HG03025 (cell line): ENCODE results near the gene SPG21.

ENCODE experiments used
- ATAC-seq: cut with Tn5 transposase; IDR thresholded peaks from one replicate; pipeline ENCODE4 v1.9.1; 2021; ENCODE audit warnings: mild to moderate bottlenecking, moderate library complexity; ENCODE audit not compliant: unreplicated experiment, low FRiP score

Gene SPG21

DNA sequence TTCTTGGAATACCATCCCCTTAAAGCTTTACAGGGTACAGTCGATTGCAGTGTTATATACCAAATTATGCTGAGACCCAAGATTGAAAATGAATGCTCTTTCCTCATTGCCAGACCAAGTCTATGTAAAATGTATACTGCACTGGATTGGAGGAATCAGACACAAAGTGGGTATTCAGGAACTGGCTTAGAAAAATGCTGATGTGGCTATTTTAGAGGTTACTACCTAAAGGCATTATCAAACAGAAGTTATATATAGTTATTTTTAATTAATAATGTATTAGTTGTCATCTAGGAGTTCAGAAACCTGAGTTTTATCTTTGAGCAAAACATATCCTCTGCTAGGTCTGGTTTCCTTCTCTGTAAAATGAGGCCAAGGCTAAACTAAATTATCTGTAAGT is 3.6 kb upstream of the SPG21 start:
- no peak for ATAC-seq

DNA sequence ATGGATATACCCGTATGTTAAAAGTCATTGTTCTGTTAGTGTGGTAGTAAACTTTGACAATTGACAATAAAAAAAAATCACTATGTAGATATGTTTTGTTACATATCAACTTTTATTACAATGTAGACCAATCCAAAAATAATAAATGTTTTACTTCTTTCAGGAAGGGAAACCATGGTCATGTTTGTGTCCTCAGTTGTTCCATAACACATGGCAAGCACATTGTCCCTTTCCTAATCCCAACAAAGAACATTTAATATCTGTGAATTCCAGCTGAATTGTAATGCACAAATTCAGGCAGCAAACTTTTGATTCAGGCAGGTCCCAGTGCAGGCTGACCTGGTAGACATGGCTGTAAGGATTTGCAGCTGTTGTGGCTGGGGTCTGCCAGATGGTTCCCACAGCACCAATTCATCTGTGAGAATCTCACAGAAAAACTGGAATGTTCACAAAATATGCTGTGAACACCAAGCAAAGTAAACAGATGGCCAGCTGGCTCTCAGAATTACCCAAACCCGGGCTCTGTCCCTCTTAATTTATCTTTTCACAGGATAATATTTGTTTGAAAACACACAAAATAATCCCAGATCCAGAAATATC is 1.9 kb upstream of the SPG21 start:
- ATAC-seq, result no peak

- no peak for ATAC-seq
These were observed 405 bp upstream of the SPG21 start for GRCh38 chr15:64990168-64990470.

DNA sequence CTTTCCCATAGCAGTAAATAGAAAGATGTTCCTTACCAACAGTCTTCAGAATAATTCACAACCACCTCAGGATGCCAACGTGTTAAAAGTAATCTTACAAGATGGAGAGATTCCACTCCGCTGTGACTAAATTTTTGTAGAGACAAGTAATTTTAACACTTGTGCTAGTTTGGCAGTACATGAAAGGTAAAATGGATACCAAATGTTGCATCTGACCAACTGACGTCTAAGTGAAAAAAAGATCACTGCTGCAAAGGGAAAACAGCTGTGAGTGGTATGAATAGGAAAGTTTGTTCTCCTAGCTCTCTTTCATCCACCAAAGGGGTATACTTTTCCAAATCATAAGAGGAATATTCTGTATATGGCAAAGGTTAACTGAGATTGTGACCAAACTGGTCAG is 2.6 kb downstream of the SPG21 start:
- no peak for ATAC-seq

GRCh38 chr15:64985366-64986033 is 4.2 kb downstream of the SPG21 start:
- ATAC-seq, result no peak

DNA sequence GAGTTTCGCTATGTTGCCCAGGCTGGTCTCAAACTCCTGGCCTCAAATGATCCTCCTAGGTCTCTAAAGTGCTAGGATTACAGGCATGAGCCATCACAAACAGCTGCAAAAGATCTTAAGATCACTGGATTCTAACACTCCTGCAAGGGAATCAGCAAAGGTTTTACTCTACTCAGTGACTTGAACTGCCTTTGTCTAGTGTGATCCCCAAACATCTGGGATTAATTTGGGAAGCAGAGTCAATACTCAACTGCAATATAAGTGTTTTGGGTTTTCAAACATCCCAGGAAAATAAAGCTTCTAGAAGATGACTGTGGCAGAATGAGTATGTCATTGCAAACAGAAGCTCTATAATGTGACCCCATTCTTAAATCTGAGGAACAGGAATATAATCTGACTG is 7.2 kb downstream of the SPG21 start:
- ATAC-seq, result no peak

- no peak for ATAC-seq
These were observed 7.8 kb downstream of the SPG21 start for GRCh38 chr15:64981812-64982431.

DNA sequence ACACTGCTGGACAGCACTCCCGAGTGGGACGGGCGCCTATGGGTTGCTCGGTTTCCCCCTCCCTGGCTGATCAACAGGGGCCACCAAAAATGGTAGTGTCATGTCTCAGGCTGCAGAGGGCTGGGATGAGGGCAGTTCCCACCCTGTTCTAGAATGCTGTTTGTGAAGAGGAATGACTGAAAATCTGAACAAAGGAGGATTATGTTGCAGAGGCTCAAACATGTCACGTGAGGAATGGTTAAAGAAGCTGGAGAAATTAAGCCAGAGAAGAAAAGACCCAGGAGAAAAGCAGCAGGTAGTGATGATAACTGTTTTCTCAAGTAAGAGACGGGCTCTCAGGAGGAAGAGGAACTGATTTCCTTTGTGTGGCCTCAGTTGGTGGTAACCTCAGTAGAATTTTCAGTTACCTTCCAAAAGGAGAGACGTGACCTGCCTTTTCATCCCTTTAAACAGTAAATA is 10.4 kb downstream of the SPG21 start:
- ATAC-seq, result no peak

GRCh38 chr15:64975390-64975789 is 14.3 kb downstream of the SPG21 start:
- no peak for ATAC-seq

- ATAC-seq, result no peak
These were observed 19.0 kb downstream of the SPG21 start for GRCh38 chr15:64970698-64971097.

- ATAC-seq, result no peak
These were observed 20.3 kb downstream of the SPG21 start for GRCh38 chr15:64969401-64969800.

DNA sequence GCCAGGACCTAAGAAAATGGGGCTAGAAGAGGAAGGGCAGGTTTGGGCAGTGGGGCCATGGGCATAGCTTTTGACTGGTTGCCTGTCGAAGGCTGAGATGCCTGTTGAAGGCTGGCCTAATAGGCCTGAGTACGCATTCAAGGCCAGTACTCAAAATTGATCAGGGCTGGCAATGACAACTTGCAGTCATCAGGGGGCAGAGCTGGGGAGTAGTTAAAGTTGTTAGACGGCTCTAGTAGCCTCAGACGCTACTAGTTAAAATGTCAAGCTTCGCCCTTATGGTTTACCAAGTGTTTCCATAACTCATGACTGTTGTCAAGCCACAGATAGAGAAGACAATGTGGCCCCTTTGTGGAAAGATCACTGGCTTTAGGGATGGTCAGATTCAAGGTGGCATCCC is 28.7 kb downstream of the SPG21 start:
- ATAC-seq, result no peak

- no peak for ATAC-seq
These were observed 29.6 kb downstream of the SPG21 start for GRCh38 chr15:64960153-64960552.

DNA sequence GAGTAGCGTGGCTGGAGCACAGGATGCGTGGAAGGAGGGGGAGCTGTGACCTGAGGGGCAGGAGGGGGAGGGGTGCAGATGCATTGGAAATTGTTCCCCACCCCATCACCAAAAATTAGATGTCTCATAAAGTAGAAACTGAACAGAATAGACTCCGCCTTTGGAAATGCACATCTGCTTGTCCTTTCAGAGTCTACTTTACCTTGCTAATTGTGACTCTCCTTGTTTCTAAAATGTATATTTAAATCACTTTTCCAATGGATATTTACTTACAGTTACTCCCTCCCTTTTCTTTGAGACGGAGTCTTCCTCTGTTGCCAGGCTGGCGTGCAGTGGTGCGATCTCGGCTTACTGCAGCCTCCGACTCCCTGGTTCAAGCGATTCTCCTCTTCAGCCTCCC is 30.6 kb downstream of the SPG21 start:
- no peak for ATAC-seq

GRCh38 chr15:64954395-64954794 is 35.3 kb downstream of the SPG21 start:
- ATAC-seq, result no peak

- no peak for ATAC-seq
These were observed 37.8 kb downstream of the SPG21 start for GRCh38 chr15:64951777-64952418.

DNA sequence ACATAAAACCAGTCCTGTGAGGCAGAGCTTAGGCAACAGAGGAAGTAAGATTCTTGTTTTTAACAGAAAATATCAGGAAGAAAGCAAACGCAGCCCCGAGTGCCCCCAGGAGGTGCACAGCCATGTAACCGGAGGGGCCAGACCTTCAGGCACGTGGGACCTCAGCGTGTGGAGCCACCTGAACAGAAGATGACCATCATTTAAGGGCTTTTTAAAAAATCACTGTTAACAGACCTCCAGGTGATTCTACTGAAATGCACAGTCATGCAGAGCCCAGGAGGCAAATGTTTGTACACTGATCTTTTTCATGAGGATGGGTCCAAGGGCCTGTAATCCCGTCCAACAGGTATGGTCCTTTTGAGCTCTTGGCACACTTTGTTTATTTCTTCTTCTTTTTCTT is 38.8 kb downstream of the SPG21 start:
- no peak for ATAC-seq

DNA sequence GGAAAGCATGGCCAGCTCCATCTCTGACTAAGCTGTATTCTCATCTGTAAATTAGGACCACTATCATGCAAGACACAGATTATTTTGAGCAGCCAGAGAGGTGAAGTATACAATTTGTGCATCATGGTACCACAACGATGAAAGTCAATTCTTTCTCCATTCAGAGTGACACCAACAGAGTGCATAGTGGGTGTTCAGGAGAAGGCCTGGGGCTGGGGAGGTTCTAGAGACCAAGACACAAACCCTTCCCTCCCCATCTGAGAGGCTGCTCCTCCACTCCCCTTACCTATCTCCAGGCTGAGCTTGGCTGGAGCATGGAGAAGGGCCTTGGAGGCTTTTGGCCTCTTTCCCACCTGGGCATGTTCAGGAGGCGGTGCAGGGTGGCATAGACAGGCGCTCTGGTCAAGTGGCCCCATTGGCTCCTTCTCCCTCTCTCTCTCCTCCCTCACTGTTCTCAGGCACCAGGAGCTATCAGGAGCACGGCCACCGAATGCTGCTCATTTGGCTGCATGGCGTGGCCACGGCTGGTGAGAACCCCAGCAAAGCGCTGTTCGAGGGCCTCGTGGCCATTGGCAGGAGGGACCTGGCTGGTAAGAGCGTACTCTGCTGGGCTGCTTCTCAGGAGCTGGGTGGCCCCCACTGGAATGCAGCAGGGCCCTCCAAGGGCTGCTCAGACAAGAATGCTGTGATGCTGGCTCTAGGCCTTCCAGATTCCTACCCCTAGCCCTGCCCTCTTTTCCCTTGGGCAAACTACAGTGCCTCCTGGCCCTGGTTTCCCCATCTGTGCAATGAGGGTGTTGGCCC is 40.1 kb downstream of the SPG21 start:
- ATAC-seq, result no peak

DNA sequence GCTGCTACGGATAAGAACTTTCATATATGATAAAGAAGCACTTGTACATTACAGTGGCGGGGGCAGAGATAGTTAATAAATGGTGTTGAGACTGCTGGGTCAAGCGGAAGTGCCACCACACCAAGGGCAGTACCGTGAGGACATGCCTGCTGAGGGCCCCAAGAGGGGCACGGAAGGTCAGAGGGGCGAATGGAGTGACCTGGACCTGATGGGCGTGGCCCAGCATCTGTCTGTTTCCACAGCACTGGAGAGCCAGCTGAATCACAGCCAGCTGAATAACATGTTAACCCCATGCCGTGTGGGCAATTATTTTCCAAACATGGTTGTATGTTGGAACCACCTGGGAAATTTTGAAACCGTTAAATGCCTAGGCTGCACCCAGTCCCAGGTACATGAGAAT is 40.8 kb downstream of the SPG21 start:
- ATAC-seq, result no peak

GRCh38 chr15:64947211-64947610 is 42.5 kb downstream of the SPG21 start:
- ATAC-seq, result no peak

GRCh38 chr15:64944961-64945360 is 44.8 kb downstream of the SPG21 start:
- no peak for ATAC-seq
